PC-9 (cell line): ENCODE data around the gene TLE3.

ENCODE experiments used
- EZH2 ChIP-seq: fragments of 200-600 bp; sonication (generic); IDR thresholded peaks from 2 replicates; pipeline ENCODE4 v1.8.0; 2017; ENCODE audit warnings: antibody characterized with exemption, low read depth
- TF ChIP-seq, protein P1 (sequence below): fragments of 200-600 bp; sonication (generic); conservative IDR thresholded peaks from 2 replicates; pipeline ENCODE4 v1.6.1; 2017; ENCODE audit warnings: mixed run types, antibody characterized with exemption, mild to moderate bottlenecking, moderate library complexity

DNA sequence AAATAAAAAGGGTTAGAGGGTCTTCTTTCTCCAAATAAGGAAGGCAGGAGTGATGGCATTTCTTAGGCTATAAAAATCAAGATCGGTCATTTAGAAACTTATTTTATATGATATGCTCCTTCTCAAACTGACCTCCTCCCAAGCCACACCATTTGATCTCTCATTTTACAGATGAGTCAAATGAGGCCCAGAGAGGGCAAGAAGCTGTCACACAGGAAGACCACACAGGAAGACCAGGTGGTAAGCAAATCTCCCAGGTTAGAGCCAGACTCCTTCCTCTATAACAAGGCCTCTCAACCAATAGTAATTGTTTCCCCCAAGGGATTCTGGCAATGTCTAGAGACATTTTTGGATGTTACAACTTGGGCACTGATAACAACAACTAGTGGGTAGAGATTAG, 13.8 kb downstream of the TLE3 start:
- no peak for TF ChIP-seq EZH2
- TF ChIP-seq, protein P1, sequence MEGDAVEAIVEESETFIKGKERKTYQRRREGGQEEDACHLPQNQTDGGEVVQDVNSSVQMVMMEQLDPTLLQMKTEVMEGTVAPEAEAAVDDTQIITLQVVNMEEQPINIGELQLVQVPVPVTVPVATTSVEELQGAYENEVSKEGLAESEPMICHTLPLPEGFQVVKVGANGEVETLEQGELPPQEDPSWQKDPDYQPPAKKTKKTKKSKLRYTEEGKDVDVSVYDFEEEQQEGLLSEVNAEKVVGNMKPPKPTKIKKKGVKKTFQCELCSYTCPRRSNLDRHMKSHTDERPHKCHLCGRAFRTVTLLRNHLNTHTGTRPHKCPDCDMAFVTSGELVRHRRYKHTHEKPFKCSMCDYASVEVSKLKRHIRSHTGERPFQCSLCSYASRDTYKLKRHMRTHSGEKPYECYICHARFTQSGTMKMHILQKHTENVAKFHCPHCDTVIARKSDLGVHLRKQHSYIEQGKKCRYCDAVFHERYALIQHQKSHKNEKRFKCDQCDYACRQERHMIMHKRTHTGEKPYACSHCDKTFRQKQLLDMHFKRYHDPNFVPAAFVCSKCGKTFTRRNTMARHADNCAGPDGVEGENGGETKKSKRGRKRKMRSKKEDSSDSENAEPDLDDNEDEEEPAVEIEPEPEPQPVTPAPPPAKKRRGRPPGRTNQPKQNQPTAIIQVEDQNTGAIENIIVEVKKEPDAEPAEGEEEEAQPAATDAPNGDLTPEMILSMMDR: no peak
